PC-9 (cell line): ENCODE data around the gene HOXD11.

Experiments
- CTCF ChIP-seq: fragments of 200-600 bp; sonication (generic); conservative IDR thresholded peaks from 2 replicates; pipeline ENCODE4 v1.6.1; 2017; ENCODE audit warnings: mixed run types, antibody characterized with exemption, mild to moderate bottlenecking, moderate library complexity
- EZH2 ChIP-seq: fragments of 200-600 bp; sonication (generic); IDR thresholded peaks from 2 replicates; pipeline ENCODE4 v1.8.0; 2017; ENCODE audit warnings: antibody characterized with exemption, low read depth

DNA sequence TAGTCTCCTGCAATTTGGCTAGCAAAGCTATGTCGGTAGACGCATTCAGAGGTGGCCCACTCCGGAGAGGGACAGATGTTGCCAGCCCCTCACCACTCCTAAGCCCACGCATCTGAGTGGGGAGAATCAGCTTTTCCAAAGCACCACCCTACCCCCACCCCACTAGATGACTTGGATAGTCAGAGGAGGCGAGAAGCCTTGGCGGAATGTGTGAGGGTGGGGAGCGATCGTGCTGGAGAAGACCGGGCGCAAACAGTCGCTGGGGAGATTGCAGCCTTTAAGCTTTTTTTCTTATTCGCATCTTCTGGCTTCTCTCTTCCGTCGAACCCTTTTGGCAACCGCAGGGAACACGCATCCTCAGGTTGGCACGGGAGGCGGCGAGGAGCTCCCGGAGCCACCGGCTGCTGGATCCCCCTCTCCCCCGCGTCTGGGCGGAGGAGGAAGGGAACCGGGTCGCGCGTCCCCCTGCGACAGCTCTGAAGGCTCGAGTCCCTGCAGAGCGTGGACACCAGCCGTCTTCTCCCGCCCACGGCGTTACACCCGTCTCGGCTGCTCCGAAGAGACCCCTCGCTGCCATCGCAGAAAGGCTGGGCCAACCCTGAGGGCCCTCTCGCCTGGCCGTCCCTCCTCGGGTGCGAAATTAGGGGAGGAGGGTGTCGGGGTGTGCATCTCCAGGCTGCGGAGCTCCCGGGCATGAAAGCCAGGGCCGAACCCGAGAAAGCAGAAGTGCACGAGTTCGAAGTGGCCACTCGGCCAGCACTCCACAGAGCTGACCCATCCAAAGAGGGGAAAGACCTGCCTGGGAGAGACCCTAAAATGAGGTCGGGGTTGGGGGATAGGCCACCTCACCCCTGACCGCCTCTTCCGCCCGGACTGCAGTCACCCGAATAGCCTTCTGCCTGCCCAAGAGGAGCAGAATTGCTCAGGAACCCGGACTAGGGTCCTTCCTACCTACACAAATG is 35.5 kb upstream of the HOXD11 start:
- TF ChIP-seq EZH2 (no peak), CTCF (no peak)
